CD4-positive, alpha-beta T cell treated with Interleukin-1 beta for 1 hour (primary cell): ENCODE measurements around the gene ST3GAL3.

ENCODE experiments used
- DNase-seq, 2 donors: peaks; one replicate each; pipeline ENCODE4 v3.0.0-alpha.2; 2020 to 2022

ST3GAL3 gene

GRCh38 chr1:43707190-43708001 is at the start of gene ST3GAL3:
Gene ST3GAL3, plus strand, starts transcription at chr1:43707536. Its CDS starts 28,727 bp downstream, at chr1:43736263.
- DNase-seq: peak; percentile 89

GRCh38 chr1:43659212-43660166 is 47.8 kb upstream of the ST3GAL3 start:
- no peak for DNase-seq

- DNase-seq: no peak
These were observed 47.0 kb upstream of the ST3GAL3 start for GRCh38 chr1:43660355-43660754.

GRCh38 chr1:43664369-43664768 is 43.0 kb upstream of the ST3GAL3 start:
- no peak for DNase-seq

GRCh38 chr1:43666608-43667007 is 40.7 kb upstream of the ST3GAL3 start:
- no peak for DNase-seq

- no peak for DNase-seq
These were observed 38.4 kb upstream of the ST3GAL3 start for GRCh38 chr1:43668956-43669355.

GRCh38 chr1:43669878-43670277 is 37.5 kb upstream of the ST3GAL3 start:
- no peak for DNase-seq

- no peak for DNase-seq
These were observed 36.1 kb upstream of the ST3GAL3 start for GRCh38 chr1:43671193-43671592.

GRCh38 chr1:43671626-43672330 is 35.6 kb upstream of the ST3GAL3 start:
- DNase-seq: no peak

GRCh38 chr1:43673261-43673660 is 34.1 kb upstream of the ST3GAL3 start:
- DNase-seq: no peak

- no peak for DNase-seq
These were observed 28.4 kb upstream of the ST3GAL3 start for GRCh38 chr1:43678940-43679339.

- no peak for DNase-seq
These were observed 23.8 kb upstream of the ST3GAL3 start for GRCh38 chr1:43683560-43683959.

GRCh38 chr1:43686801-43687200 is 20.5 kb upstream of the ST3GAL3 start:
- DNase-seq: no peak

- no peak for DNase-seq
These were observed 19.8 kb upstream of the ST3GAL3 start for GRCh38 chr1:43687301-43688108.

- no peak for DNase-seq
These were observed 19.3 kb upstream of the ST3GAL3 start for GRCh38 chr1:43688109-43688387.

GRCh38 chr1:43688594-43689000 is 18.7 kb upstream of the ST3GAL3 start:
- DNase-seq: no peak

- DNase-seq: no peak
These were observed 18.0 kb upstream of the ST3GAL3 start for GRCh38 chr1:43689289-43689688.

GRCh38 chr1:43691871-43692815 is 15.2 kb upstream of the ST3GAL3 start:
- DNase-seq: no peak

- no peak for DNase-seq
These were observed 14.0 kb upstream of the ST3GAL3 start for GRCh38 chr1:43693371-43693770.

- no peak for DNase-seq
These were observed 8.1 kb upstream of the ST3GAL3 start for GRCh38 chr1:43699281-43699680.

- no peak for DNase-seq
These were observed 3.5 kb upstream of the ST3GAL3 start for GRCh38 chr1:43703836-43704235.
